Tibial nerve (tissue), 3 donors: ENCODE results near the gene MGMT.

Experiments used
- CTCF ChIP-seq, 5 experiments: fragments of 200-600 bp in 3 of 5; fragments of 450-650 bp in 2 of 5; sonication (generic) in 3 of 5; IDR thresholded peaks; one replicate each; pipeline ENCODE4 v1.5.1; 2016 to 2019; ENCODE audit warnings: antibody characterized with exemption in 5 of 5, mild to moderate bottlenecking in 3 of 5, moderate library complexity in 2 of 5
- POLR2A ChIP-seq, 2 donors: fragments of 450-650 bp; IDR thresholded peaks; one replicate each; pipeline ENCODE4 v1.6.1; 2017; ENCODE audit warnings: antibody characterized with exemption in 2 of 2, mild to moderate bottlenecking in 2 of 2, moderate library complexity in 2 of 2

- TF ChIP-seq CTCF (IDR thresholded peaks at IDR 0.05): no peak
- TF ChIP-seq POLR2A (IDR thresholded peaks at IDR 0.05): no peak
Measured at GRCh38 chr10:129683920-129684319, 216.9 kb downstream of the MGMT start.
